Type B pancreatic cell (in vitro differentiated cells): Measurements from ENCODE around the gene HECW1. TPM values are rescaled to one million over a fixed set of nuclear protein-coding genes. Genes with fewer than 3 reads are reported as not detected.

Source experiments
- DNase-seq: peaks from one replicate; pipeline ENCODE4 v3.0.0; 2021; ENCODE audit warnings: mixed read lengths; ENCODE audit not compliant: unreplicated experiment; ENCODE audit errors: extremely low spot score
- H3K27ac Mint-ChIP-seq: 2 replicates; pipeline ENCODE4 v1.8.0; 2021; ENCODE audit warnings: mild to moderate bottlenecking, mixed read lengths
- H3K27me3 Mint-ChIP-seq: 2 replicates; pipeline ENCODE4 v1.8.0; 2021; ENCODE audit warnings: mixed read lengths
- H3K36me3 Mint-ChIP-seq: 2 replicates; pipeline ENCODE4 v1.8.0; 2021; ENCODE audit warnings: mixed read lengths
- H3K4me1 Mint-ChIP-seq: one replicate; pipeline ENCODE4 v1.8.0; 2021; ENCODE audit warnings: mixed read lengths; ENCODE audit not compliant: unreplicated experiment
- H3K4me3 Mint-ChIP-seq: 2 replicates; pipeline ENCODE4 v1.8.0; 2021; ENCODE audit warnings: mild to moderate bottlenecking, mixed read lengths
- H3K9me3 Mint-ChIP-seq: 2 replicates; pipeline ENCODE4 v1.8.0; 2021; ENCODE audit warnings: mixed read lengths
- CTCF ChIP-seq: fragments of 200-600 bp; sonication (generic); conservative IDR thresholded peaks from 2 replicates; pipeline ENCODE4 v1.5.0; 2021; ENCODE audit warnings: antibody characterized with exemption, mild to moderate bottlenecking
- total RNA-seq: library from RNA; stranded (reverse); gene quantifications from 2 replicates; pipeline ENCODE4 v1.2.1, GENCODE V29; 2021; ENCODE audit warnings: low replicate concordance

HECW1 gene
- total RNA-seq, 1 donor from 2014 or later, result 1.4 TPM

- no peak for DNase-seq
- Mint-ChIP-seq H3K27ac (no peak overlapping the region), H3K27me3 (no peaks in the 10 kb centered on the region), H3K4me1 (no peaks in the 10 kb centered on the region), H3K36me3 (no peaks in the 10 kb centered on the region), H3K4me3 (no peak overlapping the region), H3K9me3 (no peaks in the 10 kb centered on the region)
- TF ChIP-seq CTCF, result no peak
Observed at GRCh38 chr7:43535031-43535451, 422.6 kb downstream of the HECW1 start.

GRCh38 chr7:43535810-43536585 lies 423.6 kb downstream of the HECW1 start:
- no peaks in the 10 kb centered on the region for H3K27me3 Mint-ChIP-seq
- no peaks in the 10 kb centered on the region for H3K9me3 Mint-ChIP-seq
- no peak overlapping the region for H3K4me3 Mint-ChIP-seq
- no peak for DNase-seq
- H3K36me3 Mint-ChIP-seq, result no peaks in the 10 kb centered on the region
- H3K4me1 Mint-ChIP-seq, result no peaks in the 10 kb centered on the region
- no peak overlapping the region for H3K27ac Mint-ChIP-seq
- no peak for TF ChIP-seq CTCF

- no peak for DNase-seq
- H3K27ac Mint-ChIP-seq, result no peak overlapping the region
Observed at GRCh38 chr7:43536773-43537172, 424.3 kb downstream of the HECW1 start.

GRCh38 chr7:43537765-43538403 lies 425.4 kb downstream of the HECW1 start:
- Mint-ChIP-seq H3K9me3 (no peaks in the 10 kb centered on the region), H3K27ac (no peak overlapping the region), H3K4me3 (no peak overlapping the region), H3K27me3 (no peaks in the 10 kb centered on the region), H3K36me3 (no peaks in the 10 kb centered on the region), H3K4me1 (no peaks in the 10 kb centered on the region)
- no peak for DNase-seq
- TF ChIP-seq CTCF, result no peak

More at GRCh38 chr7:43536773-43537172, 424.3 kb downstream of the HECW1 start:
- H3K27me3 Mint-ChIP-seq, result no peaks in the 10 kb centered on the region
- H3K9me3 Mint-ChIP-seq, result no peaks in the 10 kb centered on the region
- no peak overlapping the region for H3K4me3 Mint-ChIP-seq
- no peaks in the 10 kb centered on the region for H3K36me3 Mint-ChIP-seq
- no peaks in the 10 kb centered on the region for H3K4me1 Mint-ChIP-seq
- TF ChIP-seq CTCF, result no peak

- Mint-ChIP-seq H3K9me3 (no peaks in the 10 kb centered on the region), H3K27ac (no peak overlapping the region), H3K27me3 (no peaks in the 10 kb centered on the region), H3K4me3 (no peak overlapping the region), H3K36me3 (no peaks in the 10 kb centered on the region), H3K4me1 (no peaks in the 10 kb centered on the region)
- no peak for TF ChIP-seq CTCF
- DNase-seq, result no peak
Observed at GRCh38 chr7:43538404-43538771, 425.9 kb downstream of the HECW1 start.
